ENCODE data around the gene PADI1.

The PADI1 gene

GRCh38 chr1:17251246-17251645, 46.3 kb downstream of the PADI1 start:
- no peak overlapping the region for H3K27ac ChIP-seq (ENCODE audit: low read depth, low read length)

GRCh38 chr1:17251701-17252376, 46.9 kb downstream of the PADI1 start:
- Histone ChIP-seq H2AFZ (ENCODE audit: low read depth, low read length, severe bottlenecking) (no peak overlapping the region), H3K9ac (ENCODE audit: low read length) (no peak overlapping the region), H3F3A (ENCODE audit: insufficient read depth) (no peaks in the 10 kb centered on the region), H3K9me3 (ENCODE audit: insufficient read depth, low read length) (no peaks in the 10 kb centered on the region), H4K20me1 (ENCODE audit: low read depth, low read length) (no peaks in the 10 kb centered on the region), H3K36me3 (ENCODE audit: low read length) (no peaks in the 10 kb centered on the region), H3K27me3 (ENCODE audit: low read length) (no peaks in the 10 kb centered on the region), H3K4me2 (ENCODE audit: low read depth, low read length, poor library complexity, severe bottlenecking) (no peak overlapping the region), H3K27ac (ENCODE audit: low read depth, low read length) (no peak overlapping the region), H3K9me2 (replicated peaks; ENCODE audit: insufficient read depth, low read length) (no peaks in the 10 kb centered on the region), H3K79me2 (ENCODE audit: insufficient read depth, low read length) (no peaks in the 10 kb centered on the region), H3K4me3 (ENCODE audit: insufficient read depth, low read length, poor library complexity, severe bottlenecking) (no peak overlapping the region)
- TF ChIP-seq, protein P1, sequence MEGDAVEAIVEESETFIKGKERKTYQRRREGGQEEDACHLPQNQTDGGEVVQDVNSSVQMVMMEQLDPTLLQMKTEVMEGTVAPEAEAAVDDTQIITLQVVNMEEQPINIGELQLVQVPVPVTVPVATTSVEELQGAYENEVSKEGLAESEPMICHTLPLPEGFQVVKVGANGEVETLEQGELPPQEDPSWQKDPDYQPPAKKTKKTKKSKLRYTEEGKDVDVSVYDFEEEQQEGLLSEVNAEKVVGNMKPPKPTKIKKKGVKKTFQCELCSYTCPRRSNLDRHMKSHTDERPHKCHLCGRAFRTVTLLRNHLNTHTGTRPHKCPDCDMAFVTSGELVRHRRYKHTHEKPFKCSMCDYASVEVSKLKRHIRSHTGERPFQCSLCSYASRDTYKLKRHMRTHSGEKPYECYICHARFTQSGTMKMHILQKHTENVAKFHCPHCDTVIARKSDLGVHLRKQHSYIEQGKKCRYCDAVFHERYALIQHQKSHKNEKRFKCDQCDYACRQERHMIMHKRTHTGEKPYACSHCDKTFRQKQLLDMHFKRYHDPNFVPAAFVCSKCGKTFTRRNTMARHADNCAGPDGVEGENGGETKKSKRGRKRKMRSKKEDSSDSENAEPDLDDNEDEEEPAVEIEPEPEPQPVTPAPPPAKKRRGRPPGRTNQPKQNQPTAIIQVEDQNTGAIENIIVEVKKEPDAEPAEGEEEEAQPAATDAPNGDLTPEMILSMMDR (IDR thresholded peaks at IDR 0.05; ENCODE audit: insufficient read depth, low read length, poor library complexity, severe bottlenecking): no peak
- no peak for TF ChIP-seq EZH2phosphoT487 (conservative IDR thresholded peaks at IDR 0.05; ENCODE audit: low read length)

More at GRCh38 chr1:17251246-17251645, 46.3 kb downstream of the PADI1 start:
- Histone ChIP-seq H3F3A (ENCODE audit: insufficient read depth) (no peaks in the 10 kb centered on the region), H2AFZ (ENCODE audit: low read depth, low read length, severe bottlenecking) (no peak overlapping the region), H3K27me3 (ENCODE audit: low read length) (no peaks in the 10 kb centered on the region), H3K9me3 (ENCODE audit: insufficient read depth, low read length) (no peaks in the 10 kb centered on the region), H4K20me1 (ENCODE audit: low read depth, low read length) (no peaks in the 10 kb centered on the region), H3K9ac (ENCODE audit: low read length) (no peak overlapping the region), H3K4me3 (ENCODE audit: insufficient read depth, low read length, poor library complexity, severe bottlenecking) (no peak overlapping the region), H3K4me2 (ENCODE audit: low read depth, low read length, poor library complexity, severe bottlenecking) (no peak overlapping the region), H3K9me2 (replicated peaks; ENCODE audit: insufficient read depth, low read length) (no peaks in the 10 kb centered on the region), H3K79me2 (ENCODE audit: insufficient read depth, low read length) (no peaks in the 10 kb centered on the region), H3K36me3 (ENCODE audit: low read length) (no peaks in the 10 kb centered on the region)
- TF ChIP-seq, protein P1 (IDR thresholded peaks at IDR 0.05; ENCODE audit: insufficient read depth, low read length, poor library complexity, severe bottlenecking): no peak
- no peak for TF ChIP-seq EZH2phosphoT487 (conservative IDR thresholded peaks at IDR 0.05; ENCODE audit: low read length)

GRCh38 chr1:17255336-17255735, 50.4 kb downstream of the PADI1 start:
- Histone ChIP-seq H3K4me2 (ENCODE audit: low read depth, low read length, poor library complexity, severe bottlenecking) (no peak overlapping the region), H3K4me3 (ENCODE audit: insufficient read depth, low read length, poor library complexity, severe bottlenecking) (no peak overlapping the region), H3K9me3 (ENCODE audit: insufficient read depth, low read length) (no peaks in the 10 kb centered on the region), H4K20me1 (ENCODE audit: low read depth, low read length) (no peaks in the 10 kb centered on the region), H3K9me2 (replicated peaks; ENCODE audit: insufficient read depth, low read length) (no peaks in the 10 kb centered on the region), H3K27ac (ENCODE audit: low read depth, low read length) (no peak overlapping the region), H2AFZ (ENCODE audit: low read depth, low read length, severe bottlenecking) (no peak overlapping the region), H3K27me3 (ENCODE audit: low read length) (no peaks in the 10 kb centered on the region), H3K9ac (ENCODE audit: low read length) (no peak overlapping the region), H3K79me2 (ENCODE audit: insufficient read depth, low read length) (no peaks in the 10 kb centered on the region), H3K36me3 (ENCODE audit: low read length) (no peaks in the 10 kb centered on the region), H3F3A (ENCODE audit: insufficient read depth) (no peaks in the 10 kb centered on the region)
- TF ChIP-seq, protein P1 (IDR thresholded peaks at IDR 0.05; ENCODE audit: insufficient read depth, low read length, poor library complexity, severe bottlenecking): no peak
- no peak for TF ChIP-seq EZH2phosphoT487 (conservative IDR thresholded peaks at IDR 0.05; ENCODE audit: low read length)

Measured in SU-DHL-6 (cell line).